Right hindlimb (tissue), 1 donor: ENCODE results near the gene LPIN2.

Experiments
- DNase-seq: peaks from one replicate; pipeline ENCODE4 v3.0.0-alpha.2; 2018

Gene LPIN2

DNA sequence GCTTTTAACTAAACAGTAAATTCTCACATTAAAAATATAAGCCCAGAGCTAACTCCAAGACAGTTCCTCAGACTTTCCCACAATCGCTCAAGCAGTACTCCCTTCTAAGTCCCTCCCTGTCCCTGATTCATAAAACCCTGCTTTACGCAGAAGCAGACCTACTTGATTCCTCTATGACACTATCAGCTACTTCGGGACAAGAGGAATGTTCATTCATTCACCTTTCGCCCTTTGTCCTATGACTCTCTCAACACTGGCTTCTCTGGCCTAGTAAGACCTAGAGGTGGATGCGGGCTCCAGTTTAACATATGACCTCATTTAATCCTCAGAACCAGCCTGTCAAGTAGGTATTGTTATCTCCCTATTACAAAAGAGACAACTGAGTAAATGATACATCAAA lies 10.2 kb downstream of the LPIN2 start:
- DNase-seq: no peak

DNA sequence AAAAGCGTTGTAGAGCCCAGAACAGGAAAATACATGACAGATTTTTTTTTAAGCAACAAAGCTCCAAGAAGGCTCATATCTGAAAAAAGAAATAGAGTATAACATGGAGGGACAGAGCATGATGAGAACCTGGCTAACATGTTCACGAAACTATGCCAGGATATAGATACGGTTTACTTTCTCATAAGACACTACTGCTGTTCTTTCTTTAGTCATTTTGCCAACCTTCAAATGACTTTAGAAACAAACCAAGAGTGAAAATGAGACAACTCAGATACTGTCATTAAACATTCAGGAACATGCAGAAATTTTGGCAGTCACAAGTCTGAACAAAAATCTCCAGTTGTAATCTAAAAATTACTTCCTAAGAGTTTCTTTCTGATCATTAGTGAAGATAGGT lies 14.3 kb downstream of the LPIN2 start:
- no peak for DNase-seq

DNA sequence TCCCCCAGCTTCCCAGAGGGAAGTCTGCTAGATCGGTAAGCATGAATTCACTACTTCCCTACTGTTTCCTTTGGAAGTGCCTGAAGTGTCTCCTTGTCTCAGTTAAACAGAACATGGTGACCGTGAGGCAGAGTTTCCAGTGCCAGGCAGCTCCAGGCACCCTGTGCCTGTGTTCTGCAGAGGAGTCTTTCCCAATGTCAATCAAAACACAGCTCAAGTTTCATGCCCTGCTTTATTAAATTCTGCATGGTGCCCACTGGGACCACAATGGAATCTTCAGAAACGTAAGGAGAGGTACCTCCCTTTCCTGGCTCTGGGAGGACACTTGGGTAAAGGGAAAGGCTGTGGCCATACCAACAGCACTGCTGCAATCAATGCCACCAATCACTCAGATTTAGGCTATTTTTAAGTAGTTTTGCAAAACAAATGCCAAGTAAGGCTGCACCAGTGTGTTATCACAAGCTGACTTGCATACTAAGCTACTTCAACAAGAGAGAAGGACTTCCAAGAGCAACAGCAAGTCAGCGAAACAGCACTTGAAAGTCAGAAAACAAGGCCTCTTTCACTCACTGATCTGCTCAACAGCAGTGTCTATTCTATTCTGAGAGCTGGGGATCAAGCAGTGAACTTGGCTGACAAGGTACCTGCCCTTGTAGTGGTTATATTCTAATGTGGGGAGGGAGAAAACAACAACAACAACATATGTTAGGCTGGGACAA lies 14.9 kb downstream of the LPIN2 start:
- DNase-seq: no peak

DNA sequence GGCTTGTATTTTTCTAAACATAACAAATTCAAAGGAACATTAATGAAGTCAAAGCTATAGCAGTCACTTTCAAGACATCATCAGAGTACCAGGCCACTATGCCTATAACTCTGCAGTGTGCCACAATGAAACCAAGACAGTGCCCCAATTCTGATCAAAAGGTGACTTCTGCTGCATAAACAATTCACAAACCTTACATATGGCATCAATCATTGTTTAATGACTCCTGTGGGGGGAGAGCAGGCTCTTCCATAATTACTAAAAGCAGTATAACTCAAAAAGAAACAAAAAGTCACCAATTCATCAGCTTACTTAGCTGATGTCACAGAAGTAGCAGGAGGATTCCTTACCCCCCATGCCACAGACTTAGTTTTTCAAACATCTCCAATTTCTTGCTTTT lies 15.5 kb downstream of the LPIN2 start:
- no peak for DNase-seq

DNA sequence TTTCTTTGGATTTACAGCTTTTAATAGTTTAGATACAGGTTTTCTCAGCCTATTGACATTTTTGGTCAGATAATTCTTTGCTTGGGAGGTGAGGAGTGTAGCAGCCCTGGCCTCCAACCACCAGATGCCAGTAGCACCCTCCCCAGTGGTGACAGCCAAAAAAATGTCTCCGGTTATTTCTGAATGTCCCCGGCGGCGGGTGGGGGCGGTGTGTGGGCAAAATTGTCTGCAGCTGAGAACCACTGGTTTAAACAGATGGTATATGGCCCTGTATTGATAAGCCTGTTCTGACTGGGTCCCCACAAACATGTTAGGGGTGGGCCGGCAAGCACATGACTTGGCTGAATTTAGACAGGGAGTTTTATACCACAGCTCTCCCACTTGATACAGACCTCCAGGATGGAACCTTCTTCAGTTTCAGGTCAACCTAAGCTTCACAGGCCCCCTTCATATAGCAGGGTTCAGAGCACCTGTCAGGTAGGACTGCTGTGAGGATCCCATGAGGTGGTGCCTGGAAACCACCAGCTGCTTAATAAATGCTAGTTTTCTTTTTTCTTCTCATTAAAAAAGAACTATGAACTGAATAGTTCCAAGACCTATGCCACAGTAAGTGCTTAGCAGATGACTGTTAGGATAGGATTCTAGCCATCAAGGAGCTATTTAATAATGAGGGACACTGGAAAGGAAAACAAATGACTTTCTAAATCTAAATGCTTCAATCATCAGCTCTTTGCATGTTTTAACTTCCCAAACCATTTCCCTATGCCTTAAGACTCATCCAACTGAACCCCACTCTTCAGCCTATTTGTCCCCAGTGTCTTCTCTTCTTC lies 18.1 kb downstream of the LPIN2 start:
- DNase-seq: no peak

DNA sequence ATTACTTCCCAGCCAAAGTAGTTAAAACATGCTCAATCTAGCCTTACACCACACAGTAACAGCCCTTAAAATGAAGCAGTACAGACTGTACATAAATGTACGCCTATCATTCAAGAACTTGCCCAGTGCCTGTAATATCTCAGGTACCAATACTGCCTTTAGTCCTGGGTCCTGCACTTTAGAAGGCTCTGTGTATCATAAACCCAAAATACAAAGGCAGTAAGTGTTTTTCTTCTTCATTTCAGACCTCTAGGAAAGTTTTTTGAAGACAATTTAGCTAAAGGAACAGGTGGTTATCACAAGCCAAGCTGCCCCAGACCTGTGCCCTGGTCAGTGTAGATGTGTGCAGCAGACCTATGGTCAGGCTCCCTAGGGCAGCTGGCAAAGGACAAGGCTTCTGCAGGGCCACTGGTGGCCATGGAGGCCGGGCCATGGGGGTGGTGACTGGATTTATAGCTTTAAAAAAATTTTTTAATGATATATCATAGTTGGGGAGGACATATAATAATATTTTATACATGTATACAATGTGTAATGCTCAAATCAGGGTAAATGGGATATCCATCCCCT lies 18.8 kb downstream of the LPIN2 start:
- DNase-seq: no peak

DNA sequence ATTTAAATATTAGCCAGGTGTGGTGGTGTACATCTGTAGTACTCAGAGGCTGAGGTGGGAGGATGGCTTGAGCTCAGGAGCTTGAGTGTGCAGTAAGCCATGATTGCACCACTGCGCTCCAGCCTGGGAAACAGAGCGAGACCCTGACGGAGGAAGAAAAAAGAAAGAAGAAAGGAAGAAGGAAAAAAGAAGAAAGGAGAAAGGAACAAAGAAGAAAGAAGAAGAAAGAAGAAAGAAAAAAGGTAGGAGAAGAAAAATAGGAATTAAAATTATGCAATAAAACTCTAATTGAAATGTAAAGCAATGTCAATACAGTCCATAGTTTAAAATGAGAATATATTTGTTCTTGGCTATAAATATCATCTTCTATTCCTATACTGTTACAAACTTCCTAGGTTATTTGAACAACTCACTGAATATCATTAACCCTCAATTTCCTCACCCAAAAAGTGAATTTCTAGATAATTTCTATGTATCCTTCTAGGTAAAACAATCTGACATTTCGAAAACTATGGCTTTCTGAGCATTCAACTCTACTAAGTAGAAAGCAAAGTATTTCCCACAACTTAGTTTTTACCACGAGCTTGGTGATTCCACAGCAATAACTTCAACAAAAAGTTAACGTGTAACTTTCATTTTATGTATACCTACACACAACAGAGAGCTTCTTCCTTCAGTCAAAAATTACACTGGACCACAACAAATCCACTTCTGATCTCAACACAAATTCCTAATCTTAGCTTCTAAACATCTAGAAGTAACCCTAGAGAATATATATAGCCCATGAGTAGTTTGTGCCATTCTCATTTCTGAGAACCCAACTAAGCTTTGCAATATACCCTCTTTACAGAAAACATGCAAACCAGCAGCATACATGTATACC lies 19.7 kb downstream of the LPIN2 start:
- DNase-seq: no peak

DNA sequence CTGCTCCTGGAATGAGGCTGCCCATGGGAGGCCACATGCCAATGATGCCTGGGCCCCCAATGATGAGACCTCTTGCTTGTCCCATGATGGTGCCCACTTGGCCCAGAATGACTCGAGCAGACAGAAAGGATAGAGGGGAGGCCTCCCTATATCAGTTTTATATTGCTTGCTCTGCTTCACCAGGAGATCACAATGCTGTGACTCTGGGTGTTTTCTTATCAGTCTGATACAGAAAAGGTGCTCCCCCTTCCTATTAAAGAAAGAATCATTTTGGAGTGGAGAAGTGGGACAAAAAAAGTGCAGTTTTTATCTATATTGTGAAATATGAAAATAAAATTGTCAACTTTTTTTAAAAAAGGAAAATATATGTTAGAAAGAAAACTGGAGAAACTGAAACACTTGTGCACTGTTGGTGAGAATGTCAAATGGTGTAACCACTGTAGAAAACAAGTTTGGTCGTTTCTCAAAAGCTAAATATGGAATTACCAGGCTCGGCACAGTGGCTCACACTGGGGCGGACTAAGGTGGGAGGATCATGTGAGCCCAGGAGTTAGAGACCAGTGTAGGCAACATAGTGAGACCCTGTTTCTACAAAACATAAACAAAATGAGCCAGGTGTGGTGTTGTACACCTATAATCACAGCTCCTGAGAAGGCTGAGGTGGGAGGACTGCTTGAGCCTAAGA lies 21.8 kb downstream of the LPIN2 start:
- DNase-seq: no peak

DNA sequence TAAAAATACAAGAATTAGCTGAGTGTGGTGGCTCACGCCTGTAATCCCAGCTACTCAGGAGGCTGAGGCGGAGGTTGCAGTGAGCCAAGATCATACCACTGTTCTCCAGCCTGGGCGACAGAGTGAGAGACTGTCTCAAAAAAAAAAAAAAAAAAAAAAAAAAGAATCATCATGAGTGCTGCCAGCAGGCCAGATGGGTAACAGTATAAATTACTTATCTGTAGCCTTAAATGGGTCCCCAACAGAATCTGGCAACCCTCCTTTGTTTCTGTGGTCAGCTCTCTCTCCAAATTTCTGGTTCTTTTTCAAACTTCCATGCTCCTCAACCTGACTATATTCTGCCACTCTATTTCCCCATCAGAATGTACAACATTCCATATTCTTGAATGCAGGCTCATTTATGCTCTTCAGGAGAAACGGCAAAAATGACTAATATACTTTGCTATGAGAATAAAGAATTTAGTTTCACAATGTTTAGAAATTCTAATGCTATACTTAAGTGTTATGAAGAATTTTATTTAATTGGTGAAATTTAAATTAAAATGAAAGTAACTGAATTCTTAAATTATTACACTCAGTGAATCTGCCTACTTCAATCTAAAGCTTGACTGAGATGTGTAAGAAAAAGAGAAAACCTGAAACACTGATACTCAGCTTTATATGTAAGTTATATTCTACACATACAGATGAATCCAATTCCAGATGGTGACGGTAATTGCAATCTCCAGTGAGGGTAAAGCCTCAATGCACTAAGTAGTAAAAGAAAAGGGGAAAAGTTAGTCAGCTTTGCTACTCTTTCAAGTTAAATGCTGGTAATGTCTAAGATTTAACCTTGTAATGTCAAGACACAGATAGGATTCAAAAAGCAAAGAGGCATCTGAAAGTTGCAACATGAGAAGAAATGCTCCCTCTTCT lies 24.8 kb downstream of the LPIN2 start:
- no peak for DNase-seq

DNA sequence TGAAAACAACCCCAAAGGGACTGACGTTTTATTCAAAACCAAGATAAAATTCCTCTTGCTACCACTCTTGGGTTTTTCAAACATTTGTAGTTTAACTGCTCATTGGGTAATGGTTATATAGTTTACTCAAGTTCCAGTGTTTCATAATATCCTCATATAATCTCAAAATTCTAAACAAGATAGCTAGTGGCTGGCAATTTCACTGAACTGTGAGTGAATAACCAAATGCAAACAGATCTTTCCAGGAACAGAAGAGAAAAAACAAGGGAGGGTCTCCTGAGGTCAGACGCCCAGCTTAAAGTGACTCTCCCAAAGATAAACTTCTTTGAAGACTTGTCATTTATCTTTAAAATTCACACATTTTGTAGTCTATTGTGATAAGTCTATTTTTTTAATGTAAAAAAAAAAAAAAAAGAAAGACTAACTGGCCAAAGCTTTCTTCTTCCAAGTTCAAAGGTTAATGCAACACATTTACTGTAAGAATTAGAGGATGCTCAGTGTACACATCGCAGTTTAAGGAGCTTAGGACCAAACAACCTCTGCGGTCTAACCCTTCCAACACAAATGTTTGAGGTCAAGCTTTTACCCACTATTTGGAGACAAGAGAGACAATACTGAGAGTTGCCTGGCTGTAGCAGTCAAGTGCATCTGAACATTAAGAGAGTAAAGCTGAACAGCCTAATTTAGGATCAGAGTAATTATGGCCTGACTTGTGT lies 26.6 kb downstream of the LPIN2 start:
- no peak for DNase-seq

DNA sequence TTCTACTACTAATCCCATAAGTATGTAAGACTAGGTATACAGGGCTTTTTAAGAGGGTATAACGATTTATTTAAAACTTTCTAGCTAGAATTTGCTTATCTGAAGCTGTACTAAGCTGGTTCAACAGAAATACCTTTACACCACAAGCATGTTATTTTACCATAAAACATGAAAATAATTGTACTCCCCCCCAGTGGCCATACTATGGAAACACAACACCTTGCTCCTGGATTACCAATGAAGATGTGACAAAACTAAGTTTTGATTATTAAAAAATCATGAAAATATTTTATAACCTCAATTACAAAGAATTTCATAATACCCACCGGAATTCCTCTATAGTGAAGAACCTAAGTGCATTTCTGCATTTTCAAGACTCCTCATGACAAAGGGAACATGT lies 27.3 kb downstream of the LPIN2 start:
- DNase-seq: no peak

DNA sequence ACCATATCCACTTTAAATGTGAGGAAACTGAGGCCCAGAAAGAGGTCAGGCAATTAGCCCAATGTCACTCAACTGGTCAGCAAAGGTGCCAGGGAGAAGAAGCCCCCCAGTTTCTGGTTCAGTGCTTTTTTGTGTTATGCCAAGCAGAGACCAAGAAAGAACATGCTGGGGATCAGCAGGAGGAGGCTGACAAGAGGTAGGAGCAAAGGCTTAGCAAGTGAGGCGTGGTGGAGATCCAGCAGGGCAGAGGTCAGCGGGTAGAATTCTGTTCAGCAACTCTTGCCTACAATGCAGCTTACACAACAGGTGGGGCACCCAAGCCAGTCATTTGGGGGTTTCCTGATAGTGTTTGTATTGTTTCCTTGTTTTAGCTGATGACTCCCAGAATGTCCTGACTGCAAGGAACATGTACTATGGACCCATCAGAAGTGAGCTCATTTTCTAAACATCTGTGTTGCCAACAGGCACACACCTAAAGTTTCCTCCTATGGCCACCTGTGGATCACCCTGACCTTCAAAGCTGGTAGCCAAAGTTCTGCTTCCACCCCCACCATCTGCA lies 28.2 kb downstream of the LPIN2 start:
- DNase-seq: no peak

DNA sequence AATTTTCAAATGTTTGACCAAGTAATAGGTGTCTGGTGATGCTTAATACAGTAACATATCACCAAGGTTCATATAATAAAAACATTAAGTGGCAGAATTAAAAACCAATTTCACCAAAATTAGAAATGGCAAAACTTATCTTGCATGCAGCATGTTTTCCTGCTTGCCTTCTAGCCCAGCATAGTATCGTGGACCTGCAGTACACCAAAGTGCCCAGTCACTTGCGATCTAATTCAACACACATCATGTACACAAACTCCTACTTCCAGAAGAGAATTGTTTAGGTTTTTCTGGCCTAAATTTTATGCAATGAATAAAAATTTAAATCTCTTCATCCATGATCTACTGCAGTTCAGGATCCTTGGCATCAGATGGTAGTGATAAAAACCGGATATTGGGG lies 28.9 kb downstream of the LPIN2 start:
- no peak for DNase-seq

DNA sequence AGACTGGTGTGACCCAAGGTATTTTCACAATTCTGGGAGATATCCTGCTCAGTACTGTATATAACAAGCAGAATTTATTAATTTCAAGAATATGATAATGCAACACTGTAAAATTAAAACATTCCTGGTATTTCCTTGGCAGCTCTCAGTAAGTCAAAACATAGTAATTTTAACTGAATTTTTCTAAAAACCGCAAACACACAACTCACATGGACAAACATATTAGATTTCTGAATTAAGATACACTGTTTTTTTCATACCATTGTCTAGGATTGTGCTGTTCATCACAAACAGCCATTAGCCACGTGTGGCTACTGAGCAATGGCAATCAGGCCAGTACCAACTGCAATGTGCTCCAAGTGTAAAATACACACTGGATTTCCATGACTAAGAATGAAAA lies 29.6 kb downstream of the LPIN2 start:
- DNase-seq: no peak

DNA sequence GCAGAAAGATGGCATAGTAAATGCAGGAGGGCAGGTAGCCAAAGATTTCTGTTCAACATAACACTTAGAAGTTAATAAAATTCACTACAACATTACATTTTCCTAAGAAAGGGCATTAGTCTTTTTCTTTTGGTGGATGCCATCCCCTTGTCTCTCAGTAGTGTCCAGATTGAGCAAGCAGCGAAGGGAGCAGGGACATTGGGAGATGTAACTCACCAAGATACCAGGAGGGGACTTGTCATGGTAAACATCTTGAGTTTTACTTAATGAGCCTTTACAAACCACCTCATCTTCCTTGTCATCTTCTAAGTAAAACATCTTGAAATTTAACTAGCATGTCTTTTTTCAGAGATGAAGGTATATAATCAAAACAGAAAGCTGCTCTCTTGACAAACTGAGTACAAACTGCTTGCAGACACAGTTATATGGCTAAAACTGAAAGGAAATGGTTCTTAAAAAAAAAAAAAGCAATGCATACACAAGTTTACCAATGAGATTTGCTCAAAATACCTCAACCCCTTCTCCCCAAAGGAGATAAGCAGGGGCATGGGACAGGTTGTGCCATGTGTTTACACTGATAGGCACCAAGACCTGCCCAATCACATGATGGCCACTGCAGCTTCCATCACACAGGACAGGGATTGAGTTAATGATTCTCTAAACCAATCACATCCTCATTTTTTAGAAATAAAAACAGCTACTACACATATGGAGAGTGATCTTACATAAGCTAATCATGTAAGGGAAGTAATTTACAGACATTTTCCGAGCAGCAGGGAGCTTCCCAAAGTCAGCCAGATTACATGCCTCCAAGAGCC lies 30.3 kb downstream of the LPIN2 start:
- DNase-seq: no peak

DNA sequence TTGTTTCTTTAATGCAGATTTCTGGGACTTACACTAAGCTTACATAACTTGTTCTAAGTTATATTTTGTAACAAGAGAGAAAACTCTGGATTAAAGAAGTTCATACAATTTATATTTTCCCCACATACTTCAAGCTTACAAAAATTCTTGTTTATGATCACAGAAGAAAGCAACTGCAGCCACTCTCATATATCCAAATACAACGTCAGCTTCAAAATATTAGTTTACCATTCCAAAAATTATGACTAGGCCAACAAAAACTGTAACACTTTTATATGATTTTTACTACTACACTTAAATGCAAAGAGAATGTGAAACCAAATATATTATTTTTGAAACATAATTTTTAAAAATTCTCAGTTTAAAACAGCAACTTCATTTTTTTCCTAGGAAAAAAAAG lies 30.9 kb downstream of the LPIN2 start:
- DNase-seq: no peak

DNA sequence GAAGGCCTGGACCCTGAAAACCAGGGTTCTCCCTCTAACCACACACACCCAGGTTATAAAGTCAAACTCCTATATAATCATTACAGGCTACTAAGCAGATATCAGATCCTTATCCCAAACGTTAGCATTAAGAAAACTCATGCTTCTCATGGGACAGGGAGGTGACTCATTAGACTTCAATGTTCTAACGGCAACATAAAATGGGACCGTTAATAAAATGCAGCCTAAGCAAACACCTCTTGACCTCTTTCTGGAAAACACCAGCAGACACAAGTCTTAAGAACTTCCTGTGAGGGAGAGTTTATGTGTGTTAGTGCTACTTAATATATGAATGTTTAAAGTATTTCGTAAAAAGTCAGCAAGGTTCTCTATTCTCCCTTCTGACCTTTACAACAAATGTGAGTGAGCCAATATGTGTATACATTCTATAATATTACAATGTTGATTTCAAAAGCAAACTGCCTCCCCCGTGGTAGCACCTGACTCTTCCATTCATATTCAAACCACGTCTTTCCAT lies 31.7 kb downstream of the LPIN2 start:
- no peak for DNase-seq

DNA sequence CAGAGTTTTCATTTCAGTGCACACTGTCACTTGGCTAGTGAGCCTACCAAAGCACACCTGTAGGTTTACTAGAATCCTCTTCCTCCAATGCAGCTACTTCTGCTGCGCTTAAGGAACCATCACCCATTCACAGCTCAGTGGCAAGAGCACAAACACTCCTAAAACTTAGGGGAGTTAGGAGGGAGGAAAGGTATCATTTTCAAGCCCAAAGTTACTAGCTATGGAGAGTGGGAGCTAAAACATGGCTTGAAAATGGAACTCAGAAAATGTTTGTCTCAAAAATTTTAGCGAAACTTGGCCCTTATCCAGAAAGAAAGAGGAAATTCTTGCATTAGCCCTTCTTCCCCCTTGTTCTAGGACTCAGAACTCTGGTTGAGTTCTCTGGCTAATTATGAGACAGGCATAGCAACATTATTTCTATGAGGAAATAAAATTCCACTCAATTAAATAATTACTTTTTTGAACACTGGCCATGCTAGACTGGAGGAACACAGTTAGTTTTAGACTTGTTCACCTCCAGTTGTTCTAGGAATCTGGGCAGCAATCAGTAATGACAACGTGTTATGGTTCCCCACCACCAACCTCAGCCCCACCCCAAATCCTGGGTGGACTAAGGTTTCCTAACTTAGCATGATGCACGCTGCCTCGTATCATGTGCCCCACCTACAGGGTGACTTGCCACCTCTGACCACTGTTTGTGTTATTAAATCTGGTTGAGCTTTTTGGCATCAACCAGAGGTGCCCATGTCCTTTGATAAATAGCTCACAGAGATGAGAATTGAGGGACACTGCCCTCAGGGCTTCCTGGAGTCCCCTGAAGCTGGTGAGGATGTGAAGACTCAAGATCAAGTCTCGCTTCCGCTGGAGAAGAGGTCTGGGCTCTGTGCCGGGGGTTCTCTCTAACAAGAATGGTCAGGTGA lies 32.8 kb downstream of the LPIN2 start:
- DNase-seq: no peak
